SK-MEL-5 (cell line): ENCODE results near the gene FBXL16. TPM values are rescaled to one million over a fixed set of nuclear protein-coding genes. Genes with fewer than 3 reads are reported as not detected.

Experiments
- DNase-seq: peaks from one replicate; pipeline ENCODE4 v3.0.0-alpha.2; 2016; ENCODE audit warnings: low read depth, low spot score
- in situ Hi-C: cut with HindIII; loops from 2 replicates; pipeline ENCODE4 v1.10.0; 2016; ENCODE audit warnings: low sequenced_read_pairs, high pct_unique_total_duplicates, low pct_unique_long_range_greater_than_20kb
- total RNA-seq: library from RNA; depleted of rRNA; stranded (reverse); fragments of >200 nt; shearing (Covaris generic); gene quantifications from 2 replicates; pipeline ENCODE4 v1.2.3, GENCODE V29; 2014; rRNA removed

The FBXL16 gene
- total RNA-seq, 1 experiment from 2014 or later = 7.3 TPM

GRCh38 chr16:646679-647172, 58.9 kb downstream of the FBXL16 start:
- in situ Hi-C loops = no loop called here
- no peak for DNase-seq

- DNase-seq = no peak
- in situ Hi-C loops = no loop called here
Observed at GRCh38 chr16:645852-646678, 59.5 kb downstream of the FBXL16 start.

- in situ Hi-C loops = no loop called here
- DNase-seq = no peak
Observed at GRCh38 chr16:644556-644955, 61.0 kb downstream of the FBXL16 start.

- no peak for DNase-seq
- in situ Hi-C loops = no loop called here
Observed at GRCh38 chr16:643050-643368, 62.6 kb downstream of the FBXL16 start.

Other genes with a start within 250 kb of the FBXL16 start
- 15.4 and 15.6 TPM in 2 replicates for gene CAPN15, start 178.1 kb downstream of the FBXL16 start, total RNA-seq
- not detected in 2 replicates for gene PRR35, start 145.4 kb downstream of the FBXL16 start, total RNA-seq
- gene NHLRC4, start 138.8 kb downstream of the FBXL16 start, total RNA-seq = 0.56 and 1.1 TPM in 2 replicates
- gene PIGQ, start 135.8 kb downstream of the FBXL16 start, total RNA-seq = 24.5 and 24.7 TPM in 2 replicates
- 9.3 and 9.6 TPM in 2 replicates for gene RAB40C, start 115.7 kb downstream of the FBXL16 start, total RNA-seq
- gene WFIKKN1, start 74.8 kb downstream of the FBXL16 start, total RNA-seq = 0.05 TPM in 2 replicates
- 54.3 and 57.4 TPM in 2 replicates for gene METTL26, start 69.5 kb downstream of the FBXL16 start, total RNA-seq
- 34.4 and 37.8 TPM in 2 replicates for gene MCRIP2, start 64.0 kb downstream of the FBXL16 start, total RNA-seq
- 10.3 and 12.4 TPM in 2 replicates for gene WDR90, start 56.4 kb downstream of the FBXL16 start, total RNA-seq
- gene RHOT2, start 37.7 kb downstream of the FBXL16 start, total RNA-seq = 39.7 and 42.7 TPM in 2 replicates
- gene RHBDL1, start 30.1 kb downstream of the FBXL16 start, total RNA-seq = 0.19 and 0.34 TPM in 2 replicates
- 112 and 126 TPM in 2 replicates for gene STUB1, start 25.4 kb downstream of the FBXL16 start, total RNA-seq
- 44.7 and 52.0 TPM in 2 replicates for gene JMJD8, start 21.5 kb downstream of the FBXL16 start, total RNA-seq
- gene WDR24, start 15.4 kb downstream of the FBXL16 start, total RNA-seq = 1.6 and 2.3 TPM in 2 replicates
- gene METRN, start 9.3 kb upstream of the FBXL16 start, total RNA-seq = 133 and 138 TPM in 2 replicates
- 18.6 and 18.7 TPM in 2 replicates for gene ANTKMT, start 15.3 kb upstream of the FBXL16 start, total RNA-seq
- gene CCDC78, start 20.6 kb upstream of the FBXL16 start, total RNA-seq = 17.7 and 18.1 TPM in 2 replicates
- gene HAGHL, start 21.3 kb upstream of the FBXL16 start, total RNA-seq = 17.9 and 23.3 TPM in 2 replicates
- 28.6 and 34.3 TPM in 2 replicates for gene CIAO3, start 35.2 kb upstream of the FBXL16 start, total RNA-seq
- gene MSLN, start 54.9 kb upstream of the FBXL16 start, total RNA-seq = not detected in 2 replicates
- 32.6 and 36.9 TPM in 2 replicates for gene RPUSD1, start 82.6 kb upstream of the FBXL16 start, total RNA-seq
- 6.6 and 7.6 TPM in 2 replicates for gene CHTF18, start 82.8 kb upstream of the FBXL16 start, total RNA-seq
- not detected in 2 replicates for gene GNG13, start 94.9 kb upstream of the FBXL16 start, total RNA-seq